SK-N-SH treated with all-trans-retinoic acid at 6 μM for 48 hours (cell line): ENCODE measurements around the gene EBF3.

Source experiments
- ESRRG ChIP-seq: fragments of 250-450 bp; sonication (Bioruptor Pico); IDR thresholded peaks from 2 replicates; pipeline ENCODE4 v1.6.1; 2021; ENCODE audit warnings: mild to moderate bottlenecking
- ISL1 ChIP-seq: fragments of 250-450 bp; sonication (Bioruptor Pico); IDR thresholded peaks from 2 replicates; pipeline ENCODE4 v2.1.2; 2022; ENCODE audit warnings: mild to moderate bottlenecking, moderate library complexity
- PATZ1 ChIP-seq: fragments of 250-450 bp; sonication (Bioruptor Pico); IDR thresholded peaks from 2 replicates; pipeline ENCODE4 v1.8.0; 2020; ENCODE audit warnings: mild to moderate bottlenecking, moderate library complexity, borderline replicate concordance
- POU6F1 ChIP-seq: fragments of 250-450 bp; sonication (Bioruptor Pico); IDR thresholded peaks from 2 replicates; pipeline ENCODE4 v1.8.0; 2021; ENCODE audit warnings: low read depth, mild to moderate bottlenecking, moderate library complexity, borderline replicate concordance
- TCF4 ChIP-seq: fragments of 250-450 bp; sonication (Bioruptor Pico); IDR thresholded peaks from 2 replicates; pipeline ENCODE4 v1.8.0; 2021; ENCODE audit warnings: mild to moderate bottlenecking, moderate library complexity, borderline replicate concordance
- ZC3H10 ChIP-seq: fragments of 250-450 bp; sonication (Bioruptor Pico); IDR thresholded peaks from 2 replicates; pipeline ENCODE4 v1.5.1; 2021; ENCODE audit warnings: mild to moderate bottlenecking, moderate library complexity
- ZFP3 ChIP-seq: fragments of 250-450 bp; sonication (Bioruptor Pico); IDR thresholded peaks from 2 replicates; pipeline ENCODE4 v1.5.0; 2020; ENCODE audit warnings: mild to moderate bottlenecking, moderate library complexity
- ZNF565 ChIP-seq: fragments of 450-650 bp; formaldehyde crosslinking; conservative IDR thresholded peaks from 2 replicates; pipeline ENCODE4 v1.5.0; 2020; ENCODE audit warnings: low read depth, mild to moderate bottlenecking, moderate library complexity

GRCh38 chr10:129896860-129897200 is 67.2 kb downstream of the EBF3 start:
- no peak for TF ChIP-seq ZFP3 (CRISPR knock-in tag)
- no peak for TF ChIP-seq POU6F1 (CRISPR knock-in tag)
- no peak for TF ChIP-seq PATZ1 (CRISPR knock-in tag)
- no peak for TF ChIP-seq ESRRG
- TF ChIP-seq TCF4 (CRISPR knock-in tag), result no peak
- TF ChIP-seq ISL1 (CRISPR knock-in tag), result no peak
- TF ChIP-seq ZC3H10, result no peak
- no peak for TF ChIP-seq ZNF565 (CRISPR knock-in tag)
